Measurements from ENCODE around the gene TM9SF3.

Gene TM9SF3

GRCh38 chr10:96586419-96587263 lies at the start of gene TM9SF3:
TM9SF3 (minus strand) TSS chr10:96587012; CDS start chr10:96586835, 177 bp downstream.
- DNase-seq: peak; percentile 64

GRCh38 chr10:96636551-96636950 lies 49.7 kb upstream of the TM9SF3 start:
- DNase-seq: no peak

- no peak for DNase-seq
These were observed 46.3 kb upstream of the TM9SF3 start for GRCh38 chr10:96632974-96633710.

- DNase-seq: no peak
These were observed 40.5 kb upstream of the TM9SF3 start for GRCh38 chr10:96627292-96627691.

- no peak for DNase-seq
These were observed 40.0 kb upstream of the TM9SF3 start for GRCh38 chr10:96626795-96627194.

- DNase-seq: no peak
These were observed 38.4 kb upstream of the TM9SF3 start for GRCh38 chr10:96625173-96625572.

- DNase-seq: no peak
These were observed 35.4 kb upstream of the TM9SF3 start for GRCh38 chr10:96622013-96622787.

GRCh38 chr10:96619796-96620773 lies 33.3 kb upstream of the TM9SF3 start:
- no peak for DNase-seq

GRCh38 chr10:96619120-96619519 lies 32.3 kb upstream of the TM9SF3 start:
- DNase-seq: no peak

GRCh38 chr10:96618653-96619052 lies 31.8 kb upstream of the TM9SF3 start:
- no peak for DNase-seq

- no peak for DNase-seq
These were observed 30.1 kb upstream of the TM9SF3 start for GRCh38 chr10:96616961-96617360.

- no peak for DNase-seq
These were observed 27.7 kb upstream of the TM9SF3 start for GRCh38 chr10:96614515-96614914.

GRCh38 chr10:96613576-96613975 lies 26.8 kb upstream of the TM9SF3 start:
- no peak for DNase-seq

GRCh38 chr10:96612055-96612830 lies 25.4 kb upstream of the TM9SF3 start:
- no peak for DNase-seq

GRCh38 chr10:96610817-96611216 lies 24.0 kb upstream of the TM9SF3 start:
- no peak for DNase-seq

GRCh38 chr10:96609510-96609909 lies 22.7 kb upstream of the TM9SF3 start:
- DNase-seq: no peak

GRCh38 chr10:96608805-96609204 lies 22.0 kb upstream of the TM9SF3 start:
- no peak for DNase-seq

GRCh38 chr10:96608262-96608661 lies 21.4 kb upstream of the TM9SF3 start:
- no peak for DNase-seq

- DNase-seq: no peak
These were observed 20.1 kb upstream of the TM9SF3 start for GRCh38 chr10:96606946-96607345.

GRCh38 chr10:96606216-96606615 lies 19.4 kb upstream of the TM9SF3 start:
- DNase-seq: no peak

GRCh38 chr10:96600337-96600736 lies 13.5 kb upstream of the TM9SF3 start:
- no peak for DNase-seq

All from NCI-H774 (cell line).